SK-N-MC (cell line): ENCODE measurements around the gene HOXD12.

Experiments
- EZH2 ChIP-seq: fragments of 200-600 bp; sonication (generic); IDR thresholded peaks from one replicate; pipeline ENCODE4 v1.6.1; 2017; ENCODE audit warnings: antibody characterized with exemption
- POLR2AphosphoS5 ChIP-seq: IDR thresholded peaks from 2 replicates; pipeline ENCODE4 v1.6.1; 2012; ENCODE audit warnings: mild to moderate bottlenecking, low read depth, low read length, borderline replicate concordance

- TF ChIP-seq POLR2AphosphoS5 (no peak), EZH2 (no peak)
Observed at GRCh38 chr2:176146101-176146500, 46.5 kb downstream of the HOXD12 start.
